Gastroesophageal sphincter (tissue), 4 donors: Measurements from ENCODE around the gene CD19. TPM values are rescaled to one million over a fixed set of nuclear protein-coding genes. Genes with fewer than 3 reads are reported as not detected.

ENCODE experiments used
- ATAC-seq: fragments of 150-250 bp; one replicate; pipeline ENCODE4 v1.9.1; 2016; ENCODE audit warnings: mild to moderate bottlenecking, moderate library complexity
- H3K27ac ChIP-seq, 4 donors: fragments of 200-600 bp; sonication (generic) in 3 of 4; 1 replicate in 3 of 4; 2 replicates in 1 of 4; pipeline ENCODE4 v1.5.1; 2016 to 2019
- H3K27me3 ChIP-seq: fragments of 200-600 bp; sonication (generic); one replicate; pipeline ENCODE4 v1.5.1; 2019
- H3K36me3 ChIP-seq, 2 donors: fragments of 200-600 bp; sonication (generic); one replicate each; pipeline ENCODE4 v1.5.1; 2019; ENCODE audit warnings: control low read depth in 1 of 2
- H3K4me1 ChIP-seq, 3 donors: fragments of 200-600 bp; sonication (generic); 1 replicate in 2 of 3; 2 replicates in 1 of 3; pipeline ENCODE4 v1.5.1; 2016 to 2019; ENCODE audit warnings: control low read depth in 2 of 3
- H3K4me3 ChIP-seq, 2 donors: fragments of 200-600 bp; sonication (generic); one replicate each; pipeline ENCODE4 v1.5.1; 2019; ENCODE audit warnings: mild to moderate bottlenecking in 1 of 2, moderate library complexity in 1 of 2
- H3K9me3 ChIP-seq, 3 donors: fragments of 200-600 bp; sonication (generic); one replicate each; pipeline ENCODE4 v1.5.1; 2017 to 2019; ENCODE audit warnings: control low read depth in 2 of 3
- EP300 ChIP-seq: sonication (generic); formaldehyde crosslinking; IDR thresholded peaks from one replicate; pipeline ENCODE4 v1.6.1; 2017; ENCODE audit warnings: antibody characterized with exemption, mild to moderate bottlenecking
- POLR2A ChIP-seq, 2 donors: fragments of 450-650 bp; IDR thresholded peaks; one replicate each; pipeline ENCODE4 v1.6.1; 2017; ENCODE audit warnings: antibody characterized with exemption in 2 of 2, mild to moderate bottlenecking in 2 of 2, moderate library complexity in 1 of 2
- POLR2AphosphoS5 ChIP-seq: sonication (generic); formaldehyde crosslinking; IDR thresholded peaks from one replicate; pipeline ENCODE4 v1.6.1; 2017; ENCODE audit warnings: antibody characterized with exemption
- WGBS, 2 donors: methylation state at CpG; one replicate each; pipeline ENCODE4 v1.1.5; 2018; ENCODE audit warnings: low coverage in 1 of 2; 5-methylcytosine and 5-hydroxymethylcytosine counted together
- total RNA-seq, 4 donors: library from RNA; depleted of rRNA; stranded (reverse); fragments of >200 nt; gene quantifications; one replicate each; pipeline ENCODE4 v1.1.0, GENCODE V29; 2016
- TF ChIP-seq, protein P1 (sequence below), 4 experiments: fragments of 200-600 bp in 2 of 4; fragments of 450-650 bp in 2 of 4; sonication (generic) in 1 of 4; IDR thresholded peaks; one replicate each; pipeline ENCODE4 v1.5.1; 2017 to 2019; ENCODE audit warnings: antibody characterized with exemption in 4 of 4, mild to moderate bottlenecking in 2 of 4, moderate library complexity in 2 of 4

Gene CD19
- total RNA-seq, 4 donors from 2014 or later, result not detected

DNA sequence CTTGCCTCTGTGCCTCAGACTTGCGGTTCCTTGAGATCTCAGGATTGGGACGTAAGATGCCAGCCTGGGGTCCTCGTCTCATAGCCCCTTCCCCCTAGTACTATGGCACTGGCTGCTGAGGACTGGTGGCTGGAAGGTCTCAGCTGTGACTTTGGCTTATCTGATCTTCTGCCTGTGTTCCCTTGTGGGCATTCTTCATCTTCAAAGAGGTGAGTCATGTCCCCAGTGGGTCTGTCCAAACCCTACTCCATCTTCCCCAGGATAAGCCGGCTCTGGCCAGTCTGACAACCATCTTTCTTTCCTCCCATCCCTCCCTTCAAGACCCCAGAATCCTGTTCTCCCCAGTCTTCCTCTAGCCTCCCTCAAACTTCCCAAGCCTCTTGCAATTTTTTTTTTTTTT is 3.6 kb downstream of the CD19 start:
- Histone ChIP-seq H3K9me3 (no peaks in the 10 kb centered on the region), H3K36me3 (no peaks in the 10 kb centered on the region), H3K27me3 (peaks cover 28% of the 10 kb centered on the region), H3K27ac (no peak overlapping the region), H3K4me3 (no peak overlapping the region), H3K4me1 (peaks cover 0 to 12% (median 0%) of the 10 kb centered on the region in 3 donors)
- ATAC-seq, result no peak
- WGBS, 2 donors, result 80 to 100% methylated on average over 2 to 3 of the region's 4 CpGs
- TF ChIP-seq POLR2A (IDR thresholded peaks at IDR 0.05), result no peak
- no peak for TF ChIP-seq EP300
- TF ChIP-seq, protein P1, sequence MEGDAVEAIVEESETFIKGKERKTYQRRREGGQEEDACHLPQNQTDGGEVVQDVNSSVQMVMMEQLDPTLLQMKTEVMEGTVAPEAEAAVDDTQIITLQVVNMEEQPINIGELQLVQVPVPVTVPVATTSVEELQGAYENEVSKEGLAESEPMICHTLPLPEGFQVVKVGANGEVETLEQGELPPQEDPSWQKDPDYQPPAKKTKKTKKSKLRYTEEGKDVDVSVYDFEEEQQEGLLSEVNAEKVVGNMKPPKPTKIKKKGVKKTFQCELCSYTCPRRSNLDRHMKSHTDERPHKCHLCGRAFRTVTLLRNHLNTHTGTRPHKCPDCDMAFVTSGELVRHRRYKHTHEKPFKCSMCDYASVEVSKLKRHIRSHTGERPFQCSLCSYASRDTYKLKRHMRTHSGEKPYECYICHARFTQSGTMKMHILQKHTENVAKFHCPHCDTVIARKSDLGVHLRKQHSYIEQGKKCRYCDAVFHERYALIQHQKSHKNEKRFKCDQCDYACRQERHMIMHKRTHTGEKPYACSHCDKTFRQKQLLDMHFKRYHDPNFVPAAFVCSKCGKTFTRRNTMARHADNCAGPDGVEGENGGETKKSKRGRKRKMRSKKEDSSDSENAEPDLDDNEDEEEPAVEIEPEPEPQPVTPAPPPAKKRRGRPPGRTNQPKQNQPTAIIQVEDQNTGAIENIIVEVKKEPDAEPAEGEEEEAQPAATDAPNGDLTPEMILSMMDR (IDR thresholded peaks at IDR 0.05), result no peak
- TF ChIP-seq POLR2AphosphoS5, result no peak

DNA sequence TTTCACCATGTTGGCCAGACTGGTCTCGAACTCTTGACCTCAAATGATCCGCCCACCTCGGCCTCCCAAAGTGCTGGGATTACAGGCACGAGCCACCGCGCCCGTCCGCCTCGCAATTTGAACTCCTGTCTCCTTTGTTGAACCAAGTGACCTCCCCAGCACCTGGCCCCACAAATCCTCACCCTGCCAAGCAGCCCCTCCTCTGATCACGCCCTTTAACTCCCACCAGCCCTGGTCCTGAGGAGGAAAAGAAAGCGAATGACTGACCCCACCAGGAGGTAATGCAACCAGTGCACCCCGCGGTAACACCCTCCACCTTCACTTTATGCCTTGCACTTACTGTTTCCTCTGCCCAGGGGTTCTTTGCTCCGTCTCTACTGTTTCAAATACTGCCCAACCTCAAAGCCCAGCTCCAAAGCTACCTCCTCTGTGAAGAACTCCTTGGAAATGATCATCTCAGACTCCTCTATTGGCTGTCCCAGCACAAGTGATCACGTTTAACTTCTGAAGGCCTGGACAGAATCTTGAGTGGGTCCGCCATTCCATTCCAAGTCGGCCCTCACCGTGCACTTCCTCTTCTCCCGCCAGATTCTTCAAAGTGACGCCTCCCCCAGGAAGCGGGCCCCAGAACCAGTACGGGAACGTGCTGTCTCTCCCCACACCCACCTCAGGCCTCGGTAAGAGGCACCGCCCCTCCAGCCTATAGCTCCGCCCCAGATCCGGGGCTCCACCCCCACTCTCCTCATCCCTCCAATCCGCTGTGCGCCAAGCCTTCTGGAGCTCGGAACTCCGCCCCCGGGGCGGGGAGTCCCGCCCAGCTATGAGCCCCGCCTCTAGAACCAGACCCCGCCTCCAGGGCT is 4.4 kb downstream of the CD19 start:
- no peak for TF ChIP-seq POLR2A (IDR thresholded peaks at IDR 0.05)
- no peak for TF ChIP-seq POLR2AphosphoS5
- TF ChIP-seq, protein P1 (IDR thresholded peaks at IDR 0.05), result no peak
- no peak for TF ChIP-seq EP300
- Histone ChIP-seq H3K4me3 (peak overlapping the region in 1 of 2 donors; percentile 33), H3K9me3 (no peaks in the 10 kb centered on the region), H3K27me3 (peaks cover 28% of the 10 kb centered on the region), H3K4me1 (peaks cover 0 to 12% (median 0%) of the 10 kb centered on the region in 3 donors), H3K27ac (no peak overlapping the region), H3K36me3 (no peaks in the 10 kb centered on the region)
- WGBS, 2 donors, result 43% methylated on average over 15 of the region's 36 CpGs; no CpG with 5 or more reads in 1 of the 2 donors
- peak; percentile 93 for ATAC-seq

- peaks cover 28% of the 10 kb centered on the region for H3K27me3 ChIP-seq
- ATAC-seq, result no peak
- no peak overlapping the region for H3K27ac ChIP-seq
- WGBS, 2 donors, result no CpG with 5 or more reads among the region's 26 CpGs
- TF ChIP-seq POLR2AphosphoS5, result no peak
- no peak for TF ChIP-seq POLR2A (IDR thresholded peaks at IDR 0.05)
- no peak for TF ChIP-seq EP300
- TF ChIP-seq, protein P1 (IDR thresholded peaks at IDR 0.05), result no peak
- peaks cover 0 to 12% (median 0%) of the 10 kb centered on the region in 3 donors for H3K4me1 ChIP-seq
- H3K36me3 ChIP-seq, result no peaks in the 10 kb centered on the region
- no peaks in the 10 kb centered on the region for H3K9me3 ChIP-seq
- H3K4me3 ChIP-seq, result peak overlapping the region in 1 of 2 donors; percentile 33
Observed at GRCh38 chr16:28936784-28937155, 5.0 kb downstream of the CD19 start.

GRCh38 chr16:28937222-28937876 is 5.6 kb downstream of the CD19 start:
- H3K27ac ChIP-seq, result no peak overlapping the region
- H3K27me3 ChIP-seq, result peaks cover 28% of the 10 kb centered on the region
- no peaks in the 10 kb centered on the region for H3K9me3 ChIP-seq
- no peak for ATAC-seq
- TF ChIP-seq POLR2AphosphoS5, result no peak
- TF ChIP-seq POLR2A (IDR thresholded peaks at IDR 0.05), result no peak
- no peak for TF ChIP-seq EP300
- TF ChIP-seq, protein P1 (IDR thresholded peaks at IDR 0.05), result no peak
- H3K4me3 ChIP-seq, result no peak overlapping the region
- WGBS, 2 donors, result 43 to 64% methylated on average over 1 to 6 of the region's 14 CpGs
- no peaks in the 10 kb centered on the region for H3K36me3 ChIP-seq
- peaks cover 0 to 12% (median 0%) of the 10 kb centered on the region in 3 donors for H3K4me1 ChIP-seq
